ENCODE data around the gene IMMP2L. TPM values are rescaled to one million over a fixed set of nuclear protein-coding genes. Genes with fewer than 3 reads are reported as not detected.

The IMMP2L gene
- total RNA-seq, 2 donors from 2014 or later, result 13.1 to 22.7 TPM

DNA sequence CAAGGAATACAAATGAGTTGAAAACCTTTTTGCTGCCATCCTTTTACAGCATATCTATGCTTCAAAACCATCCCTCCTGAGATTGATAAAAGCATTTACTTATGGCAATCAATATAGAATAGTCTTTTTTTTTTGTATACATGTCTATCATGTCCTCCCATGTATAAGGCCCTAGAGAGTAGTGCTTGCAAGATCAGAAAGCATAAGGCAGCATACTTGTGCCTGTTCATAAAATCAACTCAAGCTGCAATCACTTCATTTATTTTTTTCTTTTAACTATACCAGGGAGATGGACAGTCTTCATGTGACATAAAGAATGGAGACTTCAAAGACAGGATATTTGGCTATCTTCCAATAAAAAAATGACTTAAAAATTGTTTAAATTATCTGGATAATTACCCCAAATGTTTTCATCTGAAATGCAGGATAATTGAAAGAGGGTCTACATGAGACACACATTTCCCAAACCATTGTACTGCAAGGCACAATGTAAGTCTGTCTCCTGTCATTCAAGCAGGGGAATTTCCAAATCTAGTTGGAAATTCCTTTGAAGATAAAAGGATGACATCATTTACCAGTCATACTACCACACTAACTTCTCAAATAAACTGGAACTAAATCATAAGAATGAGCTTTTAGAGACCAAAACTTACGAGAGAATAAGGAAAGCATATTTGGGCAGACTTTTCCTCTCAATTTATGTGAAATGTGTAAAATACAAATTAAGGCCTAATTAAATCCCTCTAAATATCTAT, 448.9 kb downstream of the IMMP2L start:
- Histone ChIP-seq H3K4me1 (ENCODE audit: control insufficient read depth in 1 of 2, low read depth in 2 of 2) (peaks cover 6 to 30% of the 10 kb centered on the region in 2 donors), H3K27ac (no peak overlapping the region), H3K4me3 (no peak overlapping the region), H3K36me3 (no peaks in the 10 kb centered on the region), H3K27me3 (replicated peaks; ENCODE audit: insufficient read depth) (no peaks in the 10 kb centered on the region), H3K9me3 (no peaks in the 10 kb centered on the region)
- TF ChIP-seq CTCF (IDR thresholded peaks at IDR 0.05), result no peak
- peak; percentile 76 for ATAC-seq (ENCODE audit: insufficient number of reproducible peaks, low FRiP score, low read depth)
- no peak for DNase-seq (ENCODE audit: low spot score)

- Histone ChIP-seq H3K4me1 (ENCODE audit: control insufficient read depth in 1 of 2, low read depth in 2 of 2) (peaks cover 15 to 39% of the 10 kb centered on the region in 2 donors), H3K4me3 (no peak overlapping the region), H3K36me3 (no peaks in the 10 kb centered on the region), H3K9me3 (no peaks in the 10 kb centered on the region), H3K27me3 (replicated peaks; ENCODE audit: insufficient read depth) (no peaks in the 10 kb centered on the region), H3K27ac (no peak overlapping the region)
- ATAC-seq (ENCODE audit: insufficient number of reproducible peaks, low FRiP score, low read depth), result no peak
- DNase-seq (ENCODE audit: low spot score), result no peak
- TF ChIP-seq CTCF (IDR thresholded peaks at IDR 0.05), result no peak
These were observed 449.9 kb downstream of the IMMP2L start for GRCh38 chr7:111112439-111112838.

DNA sequence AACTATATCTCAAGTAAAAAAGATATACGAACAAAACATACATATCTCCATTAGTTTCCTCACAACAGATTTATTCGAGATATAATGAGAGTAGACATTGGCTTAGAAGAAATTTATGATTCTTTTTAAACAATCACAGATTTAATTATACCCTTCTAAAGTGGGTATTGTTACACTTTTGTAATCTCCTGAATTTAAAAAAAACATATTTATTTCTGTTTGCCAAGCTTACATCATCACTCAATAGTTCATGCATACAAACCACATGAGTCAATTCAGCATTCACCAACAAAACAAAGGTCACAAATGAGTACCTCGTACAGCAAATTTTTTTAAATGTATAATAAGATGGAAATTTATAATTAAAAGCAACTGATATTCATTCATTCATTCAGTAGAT, 453.8 kb downstream of the IMMP2L start:
- no peak for DNase-seq (ENCODE audit: low spot score)

GRCh38 chr7:111108000-111108399, 454.3 kb downstream of the IMMP2L start:
- Histone ChIP-seq H3K4me1 (ENCODE audit: control insufficient read depth in 1 of 2, low read depth in 2 of 2) (peaks cover 10 to 25% of the 10 kb centered on the region in 2 donors), H3K9me3 (no peaks in the 10 kb centered on the region), H3K27me3 (replicated peaks; ENCODE audit: insufficient read depth) (no peaks in the 10 kb centered on the region), H3K27ac (no peak overlapping the region), H3K36me3 (no peaks in the 10 kb centered on the region), H3K4me3 (no peak overlapping the region)
- DNase-seq (ENCODE audit: low spot score), result no peak
- no peak for TF ChIP-seq CTCF (IDR thresholded peaks at IDR 0.05)
- no peak for ATAC-seq (ENCODE audit: insufficient number of reproducible peaks, low FRiP score, low read depth)

More for the DNA sequence above, 453.8 kb downstream of the IMMP2L start:
- no peak for ATAC-seq (ENCODE audit: insufficient number of reproducible peaks, low FRiP score, low read depth)
- no peaks in the 10 kb centered on the region for H3K36me3 ChIP-seq
- peaks cover 10 to 30% of the 10 kb centered on the region in 2 donors for H3K4me1 ChIP-seq (ENCODE audit: control insufficient read depth in 1 of 2, low read depth in 2 of 2)
- no peak overlapping the region for H3K4me3 ChIP-seq
- no peaks in the 10 kb centered on the region for H3K9me3 ChIP-seq
- TF ChIP-seq CTCF (IDR thresholded peaks at IDR 0.05), result no peak
- no peak overlapping the region for H3K27ac ChIP-seq
- no peaks in the 10 kb centered on the region for H3K27me3 ChIP-seq (replicated peaks; ENCODE audit: insufficient read depth)

GRCh38 chr7:111107579-111107978, 454.7 kb downstream of the IMMP2L start:
- Histone ChIP-seq H3K27ac (no peak overlapping the region), H3K27me3 (replicated peaks; ENCODE audit: insufficient read depth) (no peaks in the 10 kb centered on the region), H3K4me3 (no peak overlapping the region), H3K9me3 (no peaks in the 10 kb centered on the region), H3K4me1 (ENCODE audit: control insufficient read depth in 1 of 2, low read depth in 2 of 2) (peaks cover 10 to 22% of the 10 kb centered on the region in 2 donors), H3K36me3 (no peaks in the 10 kb centered on the region)
- ATAC-seq (ENCODE audit: insufficient number of reproducible peaks, low FRiP score, low read depth), result no peak
- DNase-seq (ENCODE audit: low spot score), result no peak
- no peak for TF ChIP-seq CTCF (IDR thresholded peaks at IDR 0.05)

Measured in thoracic aorta (tissue), 2 donors.